ENCODE data around the gene ANKRD44.

ANKRD44 gene

DNA sequence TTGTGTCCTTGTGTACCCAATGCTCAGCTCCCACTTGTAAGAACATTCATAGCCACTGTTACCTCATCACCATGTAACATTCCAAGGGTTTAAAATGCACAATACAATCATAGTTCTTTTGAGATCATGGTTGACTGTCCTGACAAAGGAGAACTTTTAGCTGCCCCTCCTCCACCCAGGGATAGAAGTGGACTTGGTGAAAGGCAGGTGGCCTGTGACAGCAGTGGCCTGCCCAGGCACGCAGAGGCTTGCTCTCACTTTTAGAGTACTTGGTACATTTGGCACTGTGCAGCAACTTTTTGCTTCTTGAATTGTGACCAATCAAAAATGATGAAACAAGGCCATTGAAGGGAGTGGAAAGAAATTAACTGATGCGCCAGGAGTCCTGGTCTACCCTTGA is 108.7 kb downstream of the ANKRD44 start:
- H3K4me3 ChIP-seq (ENCODE audit: low read depth, low read length), result no peak overlapping the region
- H3K27me3 ChIP-seq (replicated peaks), result no peaks in the 10 kb centered on the region
- in situ Hi-C loops (cut with HindIII; ENCODE audit: low pct_ligation_motif_present, low sequenced_read_pairs), result no loop called here
- H3K27ac ChIP-seq, result no peak overlapping the region
- DNase-seq, result no peak
- no peak for TF ChIP-seq CTCF (IDR thresholded peaks at IDR 0.05; ENCODE audit: low read depth, low read length, missing control alignments)
- H3K36me3 ChIP-seq (replicated peaks), result no peaks in the 10 kb centered on the region

GRCh38 chr2:197200762-197201058 is 109.9 kb downstream of the ANKRD44 start:
- no peak overlapping the region for H3K27ac ChIP-seq

GRCh38 chr2:197200051-197200761 is 110.4 kb downstream of the ANKRD44 start:
- H3K27ac ChIP-seq, result no peak overlapping the region
- H3K4me3 ChIP-seq (ENCODE audit: low read depth, low read length), result no peak overlapping the region
- H3K27me3 ChIP-seq (replicated peaks), result no peaks in the 10 kb centered on the region

More at GRCh38 chr2:197200762-197201058, 109.9 kb downstream of the ANKRD44 start:
- H3K4me3 ChIP-seq (ENCODE audit: low read depth, low read length), result no peak overlapping the region
- no peaks in the 10 kb centered on the region for H3K36me3 ChIP-seq (replicated peaks)
- no peaks in the 10 kb centered on the region for H3K27me3 ChIP-seq (replicated peaks)
- no peak for TF ChIP-seq CTCF (IDR thresholded peaks at IDR 0.05; ENCODE audit: low read depth, low read length, missing control alignments)
- in situ Hi-C loops (cut with HindIII; ENCODE audit: low pct_ligation_motif_present, low sequenced_read_pairs), result no loop called here
- no peak for DNase-seq

GRCh38 chr2:197198890-197199289 is 111.7 kb downstream of the ANKRD44 start:
- Histone ChIP-seq H3K36me3 (replicated peaks) (no peaks in the 10 kb centered on the region), H3K27ac (no peak overlapping the region), H3K4me3 (ENCODE audit: low read depth, low read length) (no peak overlapping the region), H3K27me3 (replicated peaks) (no peaks in the 10 kb centered on the region)
- TF ChIP-seq CTCF (IDR thresholded peaks at IDR 0.05; ENCODE audit: low read depth, low read length, missing control alignments), result no peak
- in situ Hi-C loops (cut with HindIII; ENCODE audit: low pct_ligation_motif_present, low sequenced_read_pairs), result no loop called here
- DNase-seq, result no peak

More at GRCh38 chr2:197200051-197200761, 110.4 kb downstream of the ANKRD44 start:
- DNase-seq, result no peak
- TF ChIP-seq CTCF (IDR thresholded peaks at IDR 0.05; ENCODE audit: low read depth, low read length, missing control alignments), result no peak
- no peaks in the 10 kb centered on the region for H3K36me3 ChIP-seq (replicated peaks)
- in situ Hi-C loops (cut with HindIII; ENCODE audit: low pct_ligation_motif_present, low sequenced_read_pairs), result no loop called here

DNA sequence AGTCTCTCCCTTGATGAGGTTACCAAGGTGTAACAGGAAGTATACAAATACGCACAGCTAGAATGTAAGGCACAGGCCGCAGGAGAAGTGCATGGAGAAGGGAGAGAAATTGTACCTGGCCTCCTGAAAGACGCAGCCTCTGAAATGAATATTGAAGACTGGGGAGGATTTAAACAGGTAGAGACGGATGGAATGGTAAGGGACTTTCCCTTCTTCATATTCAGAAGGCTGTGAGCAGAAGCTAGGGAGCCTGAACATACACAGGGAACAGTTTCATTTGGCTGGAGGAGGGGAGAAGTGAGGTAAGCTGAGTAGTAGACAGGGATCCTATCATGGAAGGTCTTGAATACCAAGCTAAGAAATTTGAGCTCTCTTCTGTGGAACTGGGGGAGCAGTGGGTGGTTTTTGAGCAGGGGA is 112.7 kb downstream of the ANKRD44 start:
- Histone ChIP-seq H3K36me3 (replicated peaks) (no peaks in the 10 kb centered on the region), H3K4me3 (ENCODE audit: low read depth, low read length) (no peak overlapping the region), H3K27me3 (replicated peaks) (no peaks in the 10 kb centered on the region), H3K27ac (no peak overlapping the region)
- in situ Hi-C loops (cut with HindIII; ENCODE audit: low pct_ligation_motif_present, low sequenced_read_pairs), result no loop called here
- no peak for DNase-seq
- TF ChIP-seq CTCF (IDR thresholded peaks at IDR 0.05; ENCODE audit: low read depth, low read length, missing control alignments), result no peak

Data from brain microvascular endothelial cell (primary cell).